HEK293 (cell line): ENCODE results near the gene CDON.

ENCODE experiments used
- CTCF ChIA-PET: fragments of 350-600 bp; formaldehyde crosslinking; extraction: SDS; loops from one replicate; lab custom pipeline; 2021; ENCODE audit warnings: antibody characterized with exemption; lab: Yijun Ruan, JAX
- POLR2A ChIA-PET: fragments of 300-600 bp; formaldehyde crosslinking; extraction: SDS; loops from one replicate; lab custom pipeline; 2020; ENCODE audit warnings: antibody characterized with exemption, inconsistent platforms; lab: Yijun Ruan, JAX
- H3K27ac ChIP-seq: fragments of 200-500 bp; sonication (Bioruptor generic); 2 replicates; pipeline ENCODE4 v1.5.1; 2014; ENCODE audit warnings: low read depth, low read length, control low read depth, inconsistent platforms; ENCODE audit errors: extremely low read depth
- H3K36me3 ChIP-seq, 2 experiments: fragments of 200-500 bp in 1 of 2; sonication (Bioruptor generic) in 1 of 2; 1 replicate in 1 of 2; 2 replicates in 1 of 2; pipeline ENCODE4 v1.5.1; 2014 to 2017; ENCODE audit warnings: inconsistent platforms in 2 of 2, low read length in 2 of 2; ENCODE audit not compliant: control insufficient read depth in 2 of 2, insufficient read depth in 1 of 2
- H3K4me1 ChIP-seq: fragments of 200-500 bp; sonication (Bioruptor generic); 2 replicates; pipeline ENCODE4 v1.5.1; 2014; ENCODE audit warnings: mild to moderate bottlenecking, low read length, inconsistent platforms; ENCODE audit not compliant: control insufficient read depth, insufficient read depth
- H3K4me3 ChIP-seq: 2 replicates; pipeline ENCODE4 v1.5.1; 2011; ENCODE audit warnings: low read depth, mild to moderate bottlenecking, control low read depth, low read length, moderate library complexity
- H3K9me3 ChIP-seq: fragments of 200-500 bp; sonication (Bioruptor generic); 2 replicates; pipeline ENCODE4 v1.5.1; 2014; ENCODE audit warnings: low read depth, low read length, inconsistent platforms; ENCODE audit not compliant: control insufficient read depth, insufficient read depth
- KLF1 ChIP-seq: fragments of 450-650 bp; formaldehyde crosslinking; IDR thresholded peaks from 2 replicates; pipeline ENCODE4 v1.5.1; 2016; ENCODE audit warnings: missing biosample characterization, missing genetic modification characterization
- PATZ1 ChIP-seq: fragments of 450-650 bp; formaldehyde crosslinking; IDR thresholded peaks from 2 replicates; pipeline ENCODE4 v1.5.1; 2016; ENCODE audit warnings: missing biosample characterization, missing genetic modification characterization
- SP7 ChIP-seq: fragments of 450-650 bp; formaldehyde crosslinking; IDR thresholded peaks from 2 replicates; pipeline ENCODE4 v1.5.1; 2016; ENCODE audit warnings: missing biosample characterization, missing genetic modification characterization
- TCF7L2 ChIP-seq: IDR thresholded peaks from 2 replicates; pipeline ENCODE4 v1.6.1; 2011; ENCODE audit warnings: low read depth, mild to moderate bottlenecking, inconsistent platforms, low read length, moderate library complexity, borderline replicate concordance
- ZBTB20 ChIP-seq: fragments of 450-650 bp; formaldehyde crosslinking; IDR thresholded peaks from 2 replicates; pipeline ENCODE4 v1.5.1; 2016; ENCODE audit warnings: missing biosample characterization, missing genetic modification characterization
- ZBTB6 ChIP-seq: fragments of 450-650 bp; formaldehyde crosslinking; IDR thresholded peaks from 2 replicates; pipeline ENCODE4 v1.5.1; 2017; ENCODE audit warnings: missing biosample characterization, missing genetic modification characterization
- ZFP69B ChIP-seq: fragments of 450-650 bp; formaldehyde crosslinking; IDR thresholded peaks from 2 replicates; pipeline ENCODE4 v1.5.1; 2016; ENCODE audit warnings: missing biosample characterization, missing genetic modification characterization
- ZNF157 ChIP-seq: fragments of 450-650 bp; formaldehyde crosslinking; IDR thresholded peaks from 2 replicates; pipeline ENCODE4 v1.5.1; 2016; ENCODE audit warnings: missing biosample characterization, missing genetic modification characterization
- ZNF18 ChIP-seq: fragments of 450-650 bp; formaldehyde crosslinking; IDR thresholded peaks from 2 replicates; pipeline ENCODE4 v1.5.1; 2016; ENCODE audit warnings: missing biosample characterization, missing genetic modification characterization
- ZNF223 ChIP-seq: fragments of 450-650 bp; formaldehyde crosslinking; IDR thresholded peaks from 2 replicates; pipeline ENCODE4 v1.5.1; 2016; ENCODE audit warnings: missing biosample characterization, missing genetic modification characterization
- ZNF398 ChIP-seq: fragments of 450-650 bp; formaldehyde crosslinking; IDR thresholded peaks from 2 replicates; pipeline ENCODE4 v1.5.1; 2017; ENCODE audit warnings: missing biosample characterization, missing genetic modification characterization
- ZNF561 ChIP-seq: fragments of 450-650 bp; IDR thresholded peaks from 2 replicates; pipeline ENCODE4 v1.5.1; 2018; ENCODE audit warnings: missing biosample characterization, missing genetic modification characterization, borderline replicate concordance
- ZNF621 ChIP-seq: fragments of 450-650 bp; formaldehyde crosslinking; IDR thresholded peaks from 2 replicates; pipeline ENCODE4 v1.5.1; 2017; ENCODE audit warnings: missing biosample characterization, missing genetic modification characterization
- ZNF707 ChIP-seq: fragments of 450-650 bp; formaldehyde crosslinking; IDR thresholded peaks from 2 replicates; pipeline ENCODE4 v1.5.1; 2016; ENCODE audit warnings: missing biosample characterization, missing genetic modification characterization
- ZXDB ChIP-seq: fragments of 450-650 bp; formaldehyde crosslinking; IDR thresholded peaks from 2 replicates; pipeline ENCODE4 v1.5.1; 2016; ENCODE audit warnings: missing biosample characterization, missing genetic modification characterization

CDON gene

GRCh38 chr11:125931116-125931515 lies 131.6 kb downstream of the CDON start:
- Histone ChIP-seq H3K4me1 (no peaks in the 10 kb centered on the region), H3K27ac (no peak overlapping the region), H3K9me3 (no peaks in the 10 kb centered on the region), H3K4me3 (no peak overlapping the region), H3K36me3 (no peaks in the 10 kb centered on the region)
- ChIA-PET POLR2A (no interaction called here), CTCF (interaction anchor here (0.8 to 2.8 kb wide), 3 partner anchors 9 to 183 kb away, joined by 3 to 11 read pairs (median 7); no protein-coding TSS in a partner anchor)
- TF ChIP-seq ZBTB6 (no peak), ZNF398 (tag by site-specific recombination) (no peak), PATZ1 (tag by site-specific recombination) (no peak), SP7 (tag by site-specific recombination) (no peak), ZBTB20 (tag by site-specific recombination) (no peak), ZNF18 (no peak), TCF7L2 (no peak)

- no peaks in the 10 kb centered on the region for H3K4me1 ChIP-seq
- H3K9me3 ChIP-seq: no peaks in the 10 kb centered on the region
- no peaks in the 10 kb centered on the region for H3K36me3 ChIP-seq
- CTCF ChIA-PET: interaction anchor here (0.9 to 3.1 kb wide), 3 partner anchors 9 to 264 kb away, joined by 3 to 18 read pairs (median 4); no protein-coding TSS in a partner anchor
- no peak for TF ChIP-seq ZNF561
- no peak overlapping the region for H3K27ac ChIP-seq
- POLR2A ChIA-PET: no interaction called here
- H3K4me3 ChIP-seq: no peak overlapping the region
Observed at GRCh38 chr11:125930076-125930450, 132.6 kb downstream of the CDON start.

- H3K4me3 ChIP-seq: no peak overlapping the region
- no peaks in the 10 kb centered on the region for H3K36me3 ChIP-seq
- CTCF ChIA-PET: interaction anchor here (0.9 to 3.1 kb wide), 3 partner anchors 10 to 264 kb away, joined by 3 to 18 read pairs (median 4); no protein-coding TSS in a partner anchor
- no peak for TF ChIP-seq KLF1 (tag by site-specific recombination)
- no peak for TF ChIP-seq ZNF707 (tag by site-specific recombination)
- no peak for TF ChIP-seq ZFP69B (tag by site-specific recombination)
- TF ChIP-seq ZNF223: no peak
- no peak for TF ChIP-seq ZXDB (tag by site-specific recombination)
- no peak for TF ChIP-seq ZNF157
- no peak for TF ChIP-seq ZNF621
- POLR2A ChIA-PET: no interaction called here
- H3K27ac ChIP-seq: no peak overlapping the region
- no peaks in the 10 kb centered on the region for H3K4me1 ChIP-seq
- H3K9me3 ChIP-seq: no peaks in the 10 kb centered on the region
Observed at GRCh38 chr11:125929445-125930075, 133.1 kb downstream of the CDON start.
